Upper lobe of left lung (tissue), 6 donors: Measurements from ENCODE around the gene DLG2. TPM values are rescaled to one million over a fixed set of nuclear protein-coding genes. Genes with fewer than 3 reads are reported as not detected.
A peak's percentile ranks its signal among the peaks of the same experiment; 100 is the strongest.

ENCODE experiments used
- ATAC-seq, 2 donors: fragments of 200-7000 bp; cut with Tn5 transposase; one replicate each; pipeline ENCODE4 v1.9.1; 2022; ENCODE audit warnings: mild to moderate bottlenecking in 2 of 2, moderate library complexity in 2 of 2; ENCODE audit not compliant: low FRiP score in 2 of 2
- DNase-seq, 2 donors: peaks; one replicate each; pipeline ENCODE4 v3.0.0-alpha.2; 2019 to 2020
- H3K27ac ChIP-seq, 4 donors: fragments of 200-600 bp; sonication (generic); one replicate each; pipeline ENCODE4 v1.5.1; 2016 to 2019
- H3K27me3 ChIP-seq, 4 donors: fragments of 200-600 bp; sonication (generic); one replicate each; pipeline ENCODE4 v1.5.1; 2017 to 2019
- H3K36me3 ChIP-seq, 4 donors: fragments of 200-600 bp; sonication (generic); one replicate each; pipeline ENCODE4 v1.5.1; 2016 to 2019
- H3K4me1 ChIP-seq, 4 donors: fragments of 200-600 bp; sonication (generic); one replicate each; pipeline ENCODE4 v1.5.1; 2018 to 2019
- H3K4me3 ChIP-seq, 4 donors: fragments of 200-600 bp; sonication (generic); one replicate each; pipeline ENCODE4 v1.5.1; 2017 to 2019; ENCODE audit warnings: mild to moderate bottlenecking in 2 of 4, moderate library complexity in 1 of 4
- H3K9me3 ChIP-seq, 4 donors: fragments of 200-600 bp; sonication (generic); one replicate each; pipeline ENCODE4 v1.5.1; 2018 to 2019
- CTCF ChIP-seq, 6 experiments: fragments of 450-650 bp in 4 of 6; fragments of 200-600 bp in 2 of 6; sonication (generic) in 2 of 6; IDR thresholded peaks; one replicate each; pipeline ENCODE4 v1.5.1; 2016 to 2019; ENCODE audit warnings: antibody characterized with exemption in 6 of 6
- EP300 ChIP-seq, 4 donors: sonication (generic); formaldehyde crosslinking; IDR thresholded peaks; one replicate each; pipeline ENCODE4 v1.5.1; 2017; ENCODE audit warnings: antibody characterized with exemption in 4 of 4, control low read depth in 2 of 4
- POLR2A ChIP-seq, 4 donors: fragments of 450-650 bp; IDR thresholded peaks; one replicate each; pipeline ENCODE4 v1.5.1; 2016 to 2017; ENCODE audit warnings: antibody characterized with exemption in 4 of 4, mild to moderate bottlenecking in 2 of 4
- POLR2AphosphoS5 ChIP-seq, 2 donors: sonication (generic); formaldehyde crosslinking; IDR thresholded peaks; one replicate each; pipeline ENCODE4 v1.5.1; 2017; ENCODE audit warnings: antibody characterized with exemption in 2 of 2
- WGBS, 2 donors: methylation state at CpG; one replicate each; pipeline ENCODE4 v1.1.5; 2017 to 2018; 5-methylcytosine and 5-hydroxymethylcytosine counted together
- total RNA-seq, 6 donors: library from RNA; depleted of rRNA in 4 of 6; stranded (reverse); fragments of >200 nt in 4 of 6; gene quantifications; one replicate each; pipeline versions ENCODE4 v1.1.0 to v1.2.1, GENCODE V29; 2016 to 2021
- donor health status: DM: no; HTN: no; CAD: no; lungs with moderate emphysema.
- donor health status: DM: no; HTN: yes; CAD: no; lungs with severe emphysema.

Gene DLG2
- total RNA-seq, 6 donors from 2014 or later: 3.4 to 37.7 (median 9.1) TPM

GRCh38 chr11:85495918-85496317, 131.2 kb downstream of the DLG2 start:
- WGBS, 2 donors: 82 to 86% methylated on average over 5 of the region's 5 CpGs
- Histone ChIP-seq H3K36me3 (no peaks in the 10 kb centered on the region), H3K27me3 (no peaks in the 10 kb centered on the region), H3K9me3 (peaks cover 0 to 4% (median 0%) of the 10 kb centered on the region in 4 donors), H3K27ac (no peak overlapping the region), H3K4me3 (no peak overlapping the region), H3K4me1 (no peaks in the 10 kb centered on the region)
- no peak for DNase-seq
- no peak for TF ChIP-seq POLR2AphosphoS5 (IDR thresholded peaks at IDR 0.05)
- TF ChIP-seq CTCF (IDR thresholded peaks at IDR 0.05): no peak
- TF ChIP-seq EP300 (IDR thresholded peaks at IDR 0.05): no peak
- no peak for TF ChIP-seq POLR2A (IDR thresholded peaks at IDR 0.05)
- no peak for ATAC-seq

GRCh38 chr11:85494396-85494795, 132.7 kb downstream of the DLG2 start:
- Histone ChIP-seq H3K27ac (no peak overlapping the region), H3K4me1 (no peaks in the 10 kb centered on the region), H3K4me3 (no peak overlapping the region), H3K27me3 (no peaks in the 10 kb centered on the region), H3K36me3 (no peaks in the 10 kb centered on the region), H3K9me3 (peaks cover 0 to 4% (median 0%) of the 10 kb centered on the region in 4 donors)
- 0% methylated on average over 1 of the region's 1 CpG for WGBS, 2 donors
- DNase-seq (no peak), ATAC-seq (no peak)
- TF ChIP-seq POLR2AphosphoS5 (IDR thresholded peaks at IDR 0.05) (no peak), CTCF (IDR thresholded peaks at IDR 0.05) (no peak), POLR2A (IDR thresholded peaks at IDR 0.05) (no peak), EP300 (IDR thresholded peaks at IDR 0.05) (no peak)

GRCh38 chr11:85485902-85486301, 141.2 kb downstream of the DLG2 start:
- 95% methylated on average over 2 of the region's 2 CpGs; no CpG with 5 or more reads in 1 of the 2 donors for WGBS, 2 donors
- TF ChIP-seq POLR2A (IDR thresholded peaks at IDR 0.05) (no peak), EP300 (IDR thresholded peaks at IDR 0.05) (no peak), POLR2AphosphoS5 (IDR thresholded peaks at IDR 0.05) (no peak), CTCF (IDR thresholded peaks at IDR 0.05) (no peak)
- no peaks in the 10 kb centered on the region for H3K27me3 ChIP-seq
- H3K36me3 ChIP-seq: no peaks in the 10 kb centered on the region
- H3K4me1 ChIP-seq: no peaks in the 10 kb centered on the region
- H3K27ac ChIP-seq: no peak overlapping the region
- peak in 1 of 2 donors; percentile 47 for ATAC-seq
- no peak overlapping the region for H3K4me3 ChIP-seq
- no peak for DNase-seq
- H3K9me3 ChIP-seq: peaks cover 0 to 25% (median 10%) of the 10 kb centered on the region in 4 donors

GRCh38 chr11:85483861-85484260, 143.3 kb downstream of the DLG2 start:
- WGBS, 2 donors: 94 to 96% methylated on average over 20 of the region's 20 CpGs
- DNase-seq: peak in 1 of 2 donors; percentile 27
- TF ChIP-seq POLR2AphosphoS5 (IDR thresholded peaks at IDR 0.05) (no peak), CTCF (IDR thresholded peaks at IDR 0.05) (no peak), POLR2A (IDR thresholded peaks at IDR 0.05) (no peak), EP300 (IDR thresholded peaks at IDR 0.05) (no peak)
- peaks cover 0 to 25% (median 12%) of the 10 kb centered on the region in 4 donors for H3K9me3 ChIP-seq
- no peak overlapping the region for H3K27ac ChIP-seq
- no peak for ATAC-seq
- no peak overlapping the region for H3K4me3 ChIP-seq
- H3K4me1 ChIP-seq: no peaks in the 10 kb centered on the region
- no peaks in the 10 kb centered on the region for H3K36me3 ChIP-seq
- no peaks in the 10 kb centered on the region for H3K27me3 ChIP-seq

GRCh38 chr11:85481862-85482261, 145.3 kb downstream of the DLG2 start:
- DNase-seq (peak in 1 of 2 donors; percentile 33), ATAC-seq (no peak)
- TF ChIP-seq EP300 (IDR thresholded peaks at IDR 0.05) (no peak), POLR2AphosphoS5 (IDR thresholded peaks at IDR 0.05) (no peak), CTCF (IDR thresholded peaks at IDR 0.05) (no peak), POLR2A (IDR thresholded peaks at IDR 0.05) (no peak)
- WGBS, 2 donors: 100% methylated on average over 1 of the region's 1 CpG
- H3K27ac ChIP-seq: no peak overlapping the region
- H3K9me3 ChIP-seq: peaks cover 0 to 21% (median 12%) of the 10 kb centered on the region in 4 donors
- no peak overlapping the region for H3K4me3 ChIP-seq
- H3K4me1 ChIP-seq: no peaks in the 10 kb centered on the region
- no peaks in the 10 kb centered on the region for H3K27me3 ChIP-seq
- H3K36me3 ChIP-seq: no peaks in the 10 kb centered on the region
